GM23338 (cell line): ENCODE measurements around the gene CCL7. TPM values are rescaled to one million over a fixed set of nuclear protein-coding genes. Genes with fewer than 3 reads are reported as not detected.

Experiments used
- ATAC-seq: fragments of 200-7000 bp; cut with Tn5 transposase; 3 replicates; pipeline ENCODE4 v1.9.1; 2020
- DNase-seq: peaks from one replicate; pipeline ENCODE4 v3.0.0-alpha.2; 2015; ENCODE audit warnings: low spot score
- H2AFZ ChIP-seq: fragments of 200-600 bp; sonication (generic); 2 replicates; pipeline ENCODE4 v1.8.0; 2016; ENCODE audit warnings: antibody characterized with exemption, mild to moderate bottlenecking, moderate library complexity
- H3F3A ChIP-seq: fragments of 200-600 bp; sonication (generic); replicated peaks from 2 replicates; pipeline ENCODE4 v1.8.0; 2017; ENCODE audit warnings: antibody characterized with exemption, mixed run types, low read depth
- H3K27ac ChIP-seq: fragments of 200-600 bp; sonication (generic); 2 replicates; pipeline ENCODE4 v1.6.1; 2016; ENCODE audit warnings: low read depth
- H3K27me3 ChIP-seq: fragments of 200-600 bp; sonication (generic); 2 replicates; pipeline ENCODE4 v1.8.0; 2016; ENCODE audit warnings: mild to moderate bottlenecking, mixed run types, moderate library complexity; ENCODE audit not compliant: insufficient read depth
- H3K36me3 ChIP-seq: fragments of 200-600 bp; sonication (generic); 2 replicates; pipeline ENCODE4 v1.8.0; 2016; ENCODE audit warnings: mild to moderate bottlenecking; ENCODE audit not compliant: insufficient read depth
- H3K4me1 ChIP-seq: fragments of 200-600 bp; sonication (generic); 2 replicates; pipeline ENCODE4 v1.8.0; 2016; ENCODE audit warnings: mild to moderate bottlenecking, moderate library complexity; ENCODE audit not compliant: insufficient read depth
- H3K4me2 ChIP-seq: fragments of 200-600 bp; sonication (generic); 2 replicates; pipeline ENCODE4 v1.7.1; 2017; ENCODE audit warnings: mixed run types
- H3K4me3 ChIP-seq: fragments of 200-600 bp; sonication (generic); 2 replicates; pipeline ENCODE4 v1.6.1; 2016; ENCODE audit warnings: mixed run types
- H3K79me2 ChIP-seq: fragments of 200-600 bp; sonication (generic); replicated peaks from 2 replicates; pipeline ENCODE4 v1.8.0; 2017; ENCODE audit warnings: mild to moderate bottlenecking; ENCODE audit not compliant: insufficient read depth
- H3K9me2 ChIP-seq: fragments of 200-600 bp; sonication (generic); 2 replicates; pipeline ENCODE4 v1.8.0; 2017; ENCODE audit not compliant: insufficient read depth
- H4K20me1 ChIP-seq: fragments of 200-600 bp; sonication (generic); replicated peaks from 2 replicates; pipeline ENCODE4 v1.8.0; 2017; ENCODE audit warnings: mild to moderate bottlenecking; ENCODE audit not compliant: insufficient read depth
- H3K27ac Mint-ChIP-seq: 2 replicates; pipeline ENCODE4 v1.8.0; 2020; ENCODE audit warnings: inconsistent platforms, mild to moderate bottlenecking, moderate library complexity, mixed read lengths
- H3K27me3 Mint-ChIP-seq: 3 replicates; pipeline ENCODE4 v1.8.0; 2022; ENCODE audit warnings: low read depth, mild to moderate bottlenecking, moderate library complexity, mixed read lengths, inconsistent platforms; ENCODE audit not compliant: insufficient read depth, poor library complexity
- H3K36me3 Mint-ChIP-seq: 3 replicates; pipeline ENCODE4 v1.8.0; 2021; ENCODE audit warnings: low read depth, mild to moderate bottlenecking, inconsistent platforms, moderate library complexity, mixed read lengths
- H3K4me1 Mint-ChIP-seq: 3 replicates; pipeline ENCODE4 v1.8.0; 2020; ENCODE audit warnings: mild to moderate bottlenecking, inconsistent platforms, mixed read lengths
- H3K4me3 Mint-ChIP-seq: 3 replicates; pipeline ENCODE4 v1.8.0; 2021; ENCODE audit warnings: moderate library complexity, mild to moderate bottlenecking, inconsistent platforms, mixed read lengths
- H3K9me3 Mint-ChIP-seq: 3 replicates; pipeline ENCODE4 v1.8.0; 2020; ENCODE audit warnings: moderate library complexity, mild to moderate bottlenecking, inconsistent platforms, mixed read lengths
- CREB1 ChIP-seq: fragments of 250-450 bp; sonication (Bioruptor Pico); IDR thresholded peaks from 2 replicates; pipeline ENCODE4 v1.5.0; 2020; ENCODE audit warnings: low read depth, mild to moderate bottlenecking, moderate library complexity
- EZH2 ChIP-seq: fragments of 200-600 bp; sonication (generic); IDR thresholded peaks from one replicate; pipeline ENCODE4 v1.8.0; 2017; ENCODE audit warnings: antibody characterized with exemption, mild to moderate bottlenecking, low read depth; ENCODE audit not compliant: unreplicated experiment
- EZH2phosphoT487 ChIP-seq: fragments of 200-600 bp; sonication (generic); IDR thresholded peaks from one replicate; pipeline ENCODE4 v1.8.1; 2018; ENCODE audit warnings: antibody characterized with exemption; ENCODE audit not compliant: unreplicated experiment
- JUNB ChIP-seq: IDR thresholded peaks from one replicate; pipeline ENCODE4 v1.6.1; 2016; ENCODE audit warnings: antibody characterized with exemption; ENCODE audit not compliant: unreplicated experiment
- NANOG ChIP-seq: IDR thresholded peaks from 2 replicates; pipeline ENCODE4 v1.6.1; 2016; ENCODE audit warnings: antibody characterized with exemption, borderline replicate concordance
- POLR2AphosphoS5 ChIP-seq: IDR thresholded peaks from 2 replicates; pipeline ENCODE4 v1.6.1; 2016; ENCODE audit warnings: antibody characterized with exemption, low read depth
- STAT1 ChIP-seq: IDR thresholded peaks from one replicate; pipeline ENCODE4 v1.6.1; 2016; ENCODE audit warnings: antibody characterized with exemption; ENCODE audit not compliant: unreplicated experiment
- ZNF114 ChIP-seq: fragments of 250-450 bp; sonication (Bioruptor Pico); IDR thresholded peaks from 2 replicates; pipeline ENCODE4 v1.5.0; 2020; ENCODE audit warnings: mild to moderate bottlenecking, moderate library complexity
- ZNF331 ChIP-seq: fragments of 250-450 bp; sonication (Bioruptor Pico); IDR thresholded peaks from 2 replicates; pipeline ENCODE4 v1.5.0; 2020; ENCODE audit warnings: low read depth, mild to moderate bottlenecking, moderate library complexity
- long read RNA-seq: library from polyadenylated mRNA; unstranded; transcript quantifications from one replicate; pipeline ENCODE4 v2.0.0, GENCODE V29; 2020; ENCODE audit not compliant: unreplicated experiment
- polyA plus RNA-seq: library from polyadenylated mRNA; unstranded; fragments of >200 nt; fragmentation: Nextera tagmentation; extraction: Ambion mirVana; gene quantifications from 2 replicates; pipeline ENCODE4 v1.2.1, GENCODE V29; 2016
- total RNA-seq: library from RNA; depleted of rRNA; stranded (reverse); fragments of >200 nt; shearing (Covaris generic); gene quantifications from 2 replicates; pipeline ENCODE4 v1.2.3, GENCODE V29; 2014; rRNA removed
- TF ChIP-seq, protein P1 (sequence below): IDR thresholded peaks from one replicate; pipeline ENCODE4 v1.6.1; 2018; ENCODE audit warnings: antibody characterized with exemption; ENCODE audit not compliant: unreplicated experiment
- TF ChIP-seq, protein P2 (sequence below): IDR thresholded peaks from 2 replicates; pipeline ENCODE4 v1.6.1; 2016; ENCODE audit warnings: antibody characterized with exemption
- TF ChIP-seq, protein P3 (sequence below): fragments of 250-450 bp; sonication (Bioruptor Pico); IDR thresholded peaks from 2 replicates; pipeline ENCODE4 v1.5.0; 2020; ENCODE audit warnings: mild to moderate bottlenecking, moderate library complexity
- TF ChIP-seq, protein P4 (sequence below), 2 experiments: fragments of 200-600 bp in 1 of 2; sonication (generic) in 1 of 2; conservative IDR thresholded peaks; 2 replicates each; pipeline versions ENCODE4 v1.5.1 to v1.6.1; 2016 to 2017; ENCODE audit warnings: antibody characterized with exemption in 2 of 2, low read depth in 2 of 2, mild to moderate bottlenecking in 2 of 2, moderate library complexity in 1 of 2

Gene CCL7
- total RNA-seq, result not detected in 2 replicates
- polyA plus RNA-seq, result not detected in 2 replicates
- long read RNA-seq, result 0 reads

DNA sequence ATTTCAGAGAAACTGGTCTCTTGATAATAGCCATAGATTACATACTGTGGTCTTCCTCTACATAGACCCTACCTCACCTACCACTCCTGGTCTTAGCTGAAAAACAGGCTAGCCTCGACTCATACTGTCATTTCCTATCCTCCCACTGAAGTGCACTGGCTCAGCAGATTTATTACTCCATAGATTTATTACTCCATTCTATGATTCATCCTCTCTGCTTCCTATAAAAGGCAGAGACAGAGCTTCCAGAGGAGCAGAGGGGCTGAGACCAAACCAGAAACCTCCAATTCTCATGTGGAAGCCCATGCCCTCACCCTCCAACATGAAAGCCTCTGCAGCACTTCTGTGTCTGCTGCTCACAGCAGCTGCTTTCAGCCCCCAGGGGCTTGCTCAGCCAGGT is at the start of gene CCL7:
CCL7 (plus strand) TSS at position 253 of the 400 bp plus-strand sequence; CDS start at position 323, 70 bp downstream.
- H3K27ac ChIP-seq, result no peak within 1 kb of the TSS
- no peaks in the 10 kb centered on the region for H3F3A ChIP-seq
- TF ChIP-seq, protein P1, sequence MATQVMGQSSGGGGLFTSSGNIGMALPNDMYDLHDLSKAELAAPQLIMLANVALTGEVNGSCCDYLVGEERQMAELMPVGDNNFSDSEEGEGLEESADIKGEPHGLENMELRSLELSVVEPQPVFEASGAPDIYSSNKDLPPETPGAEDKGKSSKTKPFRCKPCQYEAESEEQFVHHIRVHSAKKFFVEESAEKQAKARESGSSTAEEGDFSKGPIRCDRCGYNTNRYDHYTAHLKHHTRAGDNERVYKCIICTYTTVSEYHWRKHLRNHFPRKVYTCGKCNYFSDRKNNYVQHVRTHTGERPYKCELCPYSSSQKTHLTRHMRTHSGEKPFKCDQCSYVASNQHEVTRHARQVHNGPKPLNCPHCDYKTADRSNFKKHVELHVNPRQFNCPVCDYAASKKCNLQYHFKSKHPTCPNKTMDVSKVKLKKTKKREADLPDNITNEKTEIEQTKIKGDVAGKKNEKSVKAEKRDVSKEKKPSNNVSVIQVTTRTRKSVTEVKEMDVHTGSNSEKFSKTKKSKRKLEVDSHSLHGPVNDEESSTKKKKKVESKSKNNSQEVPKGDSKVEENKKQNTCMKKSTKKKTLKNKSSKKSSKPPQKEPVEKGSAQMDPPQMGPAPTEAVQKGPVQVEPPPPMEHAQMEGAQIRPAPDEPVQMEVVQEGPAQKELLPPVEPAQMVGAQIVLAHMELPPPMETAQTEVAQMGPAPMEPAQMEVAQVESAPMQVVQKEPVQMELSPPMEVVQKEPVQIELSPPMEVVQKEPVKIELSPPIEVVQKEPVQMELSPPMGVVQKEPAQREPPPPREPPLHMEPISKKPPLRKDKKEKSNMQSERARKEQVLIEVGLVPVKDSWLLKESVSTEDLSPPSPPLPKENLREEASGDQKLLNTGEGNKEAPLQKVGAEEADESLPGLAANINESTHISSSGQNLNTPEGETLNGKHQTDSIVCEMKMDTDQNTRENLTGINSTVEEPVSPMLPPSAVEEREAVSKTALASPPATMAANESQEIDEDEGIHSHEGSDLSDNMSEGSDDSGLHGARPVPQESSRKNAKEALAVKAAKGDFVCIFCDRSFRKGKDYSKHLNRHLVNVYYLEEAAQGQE, result no peak
- no peak for TF ChIP-seq POLR2AphosphoS5
- no peak for TF ChIP-seq CREB1 (CRISPR knock-in tag)
- no peak for TF ChIP-seq EZH2
- TF ChIP-seq NANOG, result no peak
- TF ChIP-seq ZNF114 (CRISPR knock-in tag), result no peak
- TF ChIP-seq JUNB, result no peak
- TF ChIP-seq EZH2phosphoT487, result no peak
- TF ChIP-seq, protein P2, sequence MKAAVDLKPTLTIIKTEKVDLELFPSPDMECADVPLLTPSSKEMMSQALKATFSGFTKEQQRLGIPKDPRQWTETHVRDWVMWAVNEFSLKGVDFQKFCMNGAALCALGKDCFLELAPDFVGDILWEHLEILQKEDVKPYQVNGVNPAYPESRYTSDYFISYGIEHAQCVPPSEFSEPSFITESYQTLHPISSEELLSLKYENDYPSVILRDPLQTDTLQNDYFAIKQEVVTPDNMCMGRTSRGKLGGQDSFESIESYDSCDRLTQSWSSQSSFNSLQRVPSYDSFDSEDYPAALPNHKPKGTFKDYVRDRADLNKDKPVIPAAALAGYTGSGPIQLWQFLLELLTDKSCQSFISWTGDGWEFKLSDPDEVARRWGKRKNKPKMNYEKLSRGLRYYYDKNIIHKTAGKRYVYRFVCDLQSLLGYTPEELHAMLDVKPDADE, result no peak
- TF ChIP-seq, protein P3, sequence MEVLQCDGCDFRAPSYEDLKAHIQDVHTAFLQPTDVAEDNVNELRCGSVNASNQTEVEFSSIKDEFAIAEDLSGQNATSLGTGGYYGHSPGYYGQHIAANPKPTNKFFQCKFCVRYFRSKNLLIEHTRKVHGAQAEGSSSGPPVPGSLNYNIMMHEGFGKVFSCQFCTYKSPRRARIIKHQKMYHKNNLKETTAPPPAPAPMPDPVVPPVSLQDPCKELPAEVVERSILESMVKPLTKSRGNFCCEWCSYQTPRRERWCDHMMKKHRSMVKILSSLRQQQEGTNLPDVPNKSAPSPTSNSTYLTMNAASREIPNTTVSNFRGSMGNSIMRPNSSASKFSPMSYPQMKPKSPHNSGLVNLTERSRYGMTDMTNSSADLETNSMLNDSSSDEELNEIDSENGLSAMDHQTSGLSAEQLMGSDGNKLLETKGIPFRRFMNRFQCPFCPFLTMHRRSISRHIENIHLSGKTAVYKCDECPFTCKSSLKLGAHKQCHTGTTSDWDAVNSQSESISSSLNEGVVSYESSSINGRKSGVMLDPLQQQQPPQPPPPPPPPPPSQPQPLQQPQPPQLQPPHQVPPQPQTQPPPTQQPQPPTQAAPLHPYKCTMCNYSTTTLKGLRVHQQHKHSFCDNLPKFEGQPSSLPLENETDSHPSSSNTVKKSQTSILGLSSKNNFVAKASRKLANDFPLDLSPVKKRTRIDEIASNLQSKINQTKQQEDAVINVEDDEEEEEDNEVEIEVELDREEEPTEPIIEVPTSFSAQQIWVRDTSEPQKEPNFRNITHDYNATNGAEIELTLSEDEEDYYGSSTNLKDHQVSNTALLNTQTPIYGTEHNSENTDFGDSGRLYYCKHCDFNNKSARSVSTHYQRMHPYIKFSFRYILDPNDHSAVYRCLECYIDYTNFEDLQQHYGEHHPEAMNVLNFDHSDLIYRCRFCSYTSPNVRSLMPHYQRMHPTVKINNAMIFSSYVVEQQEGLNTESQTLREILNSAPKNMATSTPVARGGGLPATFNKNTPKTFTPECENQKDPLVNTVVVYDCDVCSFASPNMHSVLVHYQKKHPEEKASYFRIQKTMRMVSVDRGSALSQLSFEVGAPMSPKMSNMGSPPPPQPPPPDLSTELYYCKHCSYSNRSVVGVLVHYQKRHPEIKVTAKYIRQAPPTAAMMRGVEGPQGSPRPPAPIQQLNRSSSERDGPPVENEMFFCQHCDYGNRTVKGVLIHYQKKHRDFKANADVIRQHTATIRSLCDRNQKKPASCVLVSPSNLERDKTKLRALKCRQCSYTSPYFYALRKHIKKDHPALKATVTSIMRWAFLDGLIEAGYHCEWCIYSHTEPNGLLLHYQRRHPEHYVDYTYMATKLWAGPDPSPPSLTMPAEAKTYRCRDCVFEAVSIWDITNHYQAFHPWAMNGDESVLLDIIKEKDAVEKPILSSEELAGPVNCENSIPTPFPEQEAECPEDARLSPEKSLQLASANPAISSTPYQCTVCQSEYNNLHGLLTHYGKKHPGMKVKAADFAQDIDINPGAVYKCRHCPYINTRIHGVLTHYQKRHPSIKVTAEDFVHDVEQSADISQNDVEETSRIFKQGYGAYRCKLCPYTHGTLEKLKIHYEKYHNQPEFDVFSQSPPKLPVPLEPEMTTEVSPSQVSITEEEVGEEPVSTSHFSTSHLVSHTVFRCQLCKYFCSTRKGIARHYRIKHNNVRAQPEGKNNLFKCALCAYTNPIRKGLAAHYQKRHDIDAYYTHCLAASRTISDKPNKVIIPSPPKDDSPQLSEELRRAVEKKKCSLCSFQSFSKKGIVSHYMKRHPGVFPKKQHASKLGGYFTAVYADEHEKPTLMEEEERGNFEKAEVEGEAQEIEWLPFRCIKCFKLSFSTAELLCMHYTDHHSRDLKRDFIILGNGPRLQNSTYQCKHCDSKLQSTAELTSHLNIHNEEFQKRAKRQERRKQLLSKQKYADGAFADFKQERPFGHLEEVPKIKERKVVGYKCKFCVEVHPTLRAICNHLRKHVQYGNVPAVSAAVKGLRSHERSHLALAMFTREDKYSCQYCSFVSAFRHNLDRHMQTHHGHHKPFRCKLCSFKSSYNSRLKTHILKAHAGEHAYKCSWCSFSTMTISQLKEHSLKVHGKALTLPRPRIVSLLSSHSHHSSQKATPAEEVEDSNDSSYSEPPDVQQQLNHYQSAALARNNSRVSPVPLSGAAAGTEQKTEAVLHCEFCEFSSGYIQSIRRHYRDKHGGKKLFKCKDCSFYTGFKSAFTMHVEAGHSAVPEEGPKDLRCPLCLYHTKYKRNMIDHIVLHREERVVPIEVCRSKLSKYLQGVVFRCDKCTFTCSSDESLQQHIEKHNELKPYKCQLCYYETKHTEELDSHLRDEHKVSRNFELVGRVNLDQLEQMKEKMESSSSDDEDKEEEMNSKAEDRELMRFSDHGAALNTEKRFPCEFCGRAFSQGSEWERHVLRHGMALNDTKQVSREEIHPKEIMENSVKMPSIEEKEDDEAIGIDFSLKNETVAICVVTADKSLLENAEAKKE (CRISPR knock-in tag), result no peak
- TF ChIP-seq, protein P4, sequence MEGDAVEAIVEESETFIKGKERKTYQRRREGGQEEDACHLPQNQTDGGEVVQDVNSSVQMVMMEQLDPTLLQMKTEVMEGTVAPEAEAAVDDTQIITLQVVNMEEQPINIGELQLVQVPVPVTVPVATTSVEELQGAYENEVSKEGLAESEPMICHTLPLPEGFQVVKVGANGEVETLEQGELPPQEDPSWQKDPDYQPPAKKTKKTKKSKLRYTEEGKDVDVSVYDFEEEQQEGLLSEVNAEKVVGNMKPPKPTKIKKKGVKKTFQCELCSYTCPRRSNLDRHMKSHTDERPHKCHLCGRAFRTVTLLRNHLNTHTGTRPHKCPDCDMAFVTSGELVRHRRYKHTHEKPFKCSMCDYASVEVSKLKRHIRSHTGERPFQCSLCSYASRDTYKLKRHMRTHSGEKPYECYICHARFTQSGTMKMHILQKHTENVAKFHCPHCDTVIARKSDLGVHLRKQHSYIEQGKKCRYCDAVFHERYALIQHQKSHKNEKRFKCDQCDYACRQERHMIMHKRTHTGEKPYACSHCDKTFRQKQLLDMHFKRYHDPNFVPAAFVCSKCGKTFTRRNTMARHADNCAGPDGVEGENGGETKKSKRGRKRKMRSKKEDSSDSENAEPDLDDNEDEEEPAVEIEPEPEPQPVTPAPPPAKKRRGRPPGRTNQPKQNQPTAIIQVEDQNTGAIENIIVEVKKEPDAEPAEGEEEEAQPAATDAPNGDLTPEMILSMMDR (conservative IDR thresholded peaks at IDR 0.05; ENCODE audit: low read depth in 2 of 2), result no peak
- no peak for TF ChIP-seq STAT1
- TF ChIP-seq ZNF331 (CRISPR knock-in tag), result no peak
- H3K27ac Mint-ChIP-seq, result no peak within 1 kb of the TSS
- H3K36me3 ChIP-seq, result no peaks in the 10 kb centered on the region
- ATAC-seq, result no peak
- H2AFZ ChIP-seq, result no peak within 1 kb of the TSS
- H4K20me1 ChIP-seq, result no peaks in the 10 kb centered on the region
- H3K4me1 Mint-ChIP-seq, result no peaks in the 10 kb centered on the region
- no peaks in the 10 kb centered on the region for H3K36me3 Mint-ChIP-seq
- DNase-seq, result no peak
- H3K79me2 ChIP-seq, result no peaks in the 10 kb centered on the region
- no peaks in the 10 kb centered on the region for H3K27me3 ChIP-seq
- no peak within 1 kb of the TSS for H3K4me3 Mint-ChIP-seq
- no peak within 1 kb of the TSS for H3K4me3 ChIP-seq
- no peaks in the 10 kb centered on the region for H3K9me3 Mint-ChIP-seq
- no peaks in the 10 kb centered on the region for H3K4me1 ChIP-seq
- H3K27me3 Mint-ChIP-seq, result peaks cover 2% of the 10 kb centered on the region
- H3K9me2 ChIP-seq, result no peaks in the 10 kb centered on the region
- no peak within 1 kb of the TSS for H3K4me2 ChIP-seq
